Measurements from ENCODE around the gene USP15. TPM values are rescaled to one million over a fixed set of nuclear protein-coding genes. Genes with fewer than 3 reads are reported as not detected.

Gene USP15
- total RNA-seq, 1 donor from 2014 or later = 87.3 TPM

DNA sequence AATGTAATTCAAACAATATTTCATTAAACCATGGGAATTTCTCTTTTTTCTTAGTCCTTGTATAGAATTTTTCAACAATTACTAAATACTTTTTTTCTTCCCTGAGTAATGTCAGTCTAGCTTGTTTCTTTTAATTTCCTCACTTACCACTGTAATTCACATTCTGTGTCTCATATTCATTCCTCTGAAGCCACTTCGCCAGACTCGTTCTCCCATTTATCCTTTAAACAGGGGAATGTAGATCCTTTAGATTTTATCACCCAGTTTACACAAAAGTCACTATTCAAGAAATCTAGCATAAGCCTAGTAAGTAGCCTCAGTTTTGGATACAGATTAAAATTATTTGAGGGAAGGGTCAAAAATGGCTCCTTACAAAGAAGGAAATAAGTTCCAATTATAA is 6.8 kb downstream of the USP15 start:
- Histone ChIP-seq H3K36me3 (no peaks in the 10 kb centered on the region), H3K27ac (no peak overlapping the region), H3K4me1 (peaks cover 70% of the 10 kb centered on the region), H3K27me3 (no peaks in the 10 kb centered on the region), H3K9me3 (no peaks in the 10 kb centered on the region), H3K4me3 (no peak overlapping the region)
- intact Hi-C loops (cut with DNase I) = loop anchor here (10.0 kb wide), 1 partner anchor 48 kb away; no protein-coding TSS in a partner anchor
- DNase-seq (no peak), ATAC-seq (no peak)
- no peak for TF ChIP-seq CTCF (IDR thresholded peaks at IDR 0.05)

DNA sequence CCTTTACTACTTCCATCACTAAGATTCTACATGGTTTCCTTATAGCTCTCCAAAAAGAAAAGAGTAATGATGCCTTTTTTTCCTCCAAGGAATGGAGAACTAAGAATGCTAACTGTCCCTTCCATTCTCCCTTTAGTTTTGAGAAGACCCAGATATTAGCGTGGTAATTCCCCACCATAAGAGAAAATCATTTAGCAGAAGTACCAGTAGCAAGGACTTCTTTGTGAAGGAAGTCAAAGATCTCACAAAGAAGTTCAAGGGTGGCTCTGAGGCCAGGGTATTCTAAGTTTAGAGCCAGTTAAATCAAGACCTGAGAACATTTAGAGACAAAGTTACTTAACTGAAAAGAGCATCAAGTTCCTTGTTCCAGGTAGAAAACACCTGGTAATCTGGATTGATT is 7.3 kb downstream of the USP15 start:
- intact Hi-C loops (cut with DNase I) = loop anchor here (10.0 kb wide), 1 partner anchor 47 kb away; no protein-coding TSS in a partner anchor

DNA sequence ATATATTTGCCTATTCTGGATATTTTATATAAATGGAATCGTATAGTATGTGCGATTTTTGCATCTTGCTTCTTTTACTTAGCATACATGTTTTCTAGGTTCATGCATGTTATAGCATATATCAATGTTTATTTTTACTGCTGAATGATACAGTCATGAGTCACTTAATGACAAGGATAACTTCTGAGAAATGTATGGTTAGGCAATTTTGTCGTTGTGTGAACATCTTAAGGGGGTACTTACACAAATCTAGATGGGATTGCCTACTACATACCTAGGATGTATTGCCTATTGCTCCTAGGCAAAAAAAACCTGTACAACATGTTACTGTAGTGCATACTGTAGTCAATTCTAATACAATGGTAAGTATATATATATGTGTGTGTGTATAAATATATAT is 8.8 kb downstream of the USP15 start:
- Histone ChIP-seq H3K9me3 (no peaks in the 10 kb centered on the region), H3K36me3 (no peaks in the 10 kb centered on the region), H3K27me3 (no peaks in the 10 kb centered on the region), H3K4me1 (peaks cover 65% of the 10 kb centered on the region), H3K27ac (no peak overlapping the region), H3K4me3 (no peak overlapping the region)
- no peak for DNase-seq
- TF ChIP-seq CTCF (IDR thresholded peaks at IDR 0.05) = no peak
- intact Hi-C loops (cut with DNase I) = loop anchor here (10.0 kb wide), 1 partner anchor 46 kb away; no protein-coding TSS in a partner anchor
- ATAC-seq = no peak

More for the DNA sequence above, 7.3 kb downstream of the USP15 start:
- ATAC-seq = no peak
- Histone ChIP-seq H3K36me3 (no peaks in the 10 kb centered on the region), H3K27me3 (no peaks in the 10 kb centered on the region), H3K4me3 (no peak overlapping the region), H3K27ac (no peak overlapping the region), H3K4me1 (peaks cover 70% of the 10 kb centered on the region), H3K9me3 (no peaks in the 10 kb centered on the region)
- no peak for DNase-seq
- no peak for TF ChIP-seq CTCF (IDR thresholded peaks at IDR 0.05)

DNA sequence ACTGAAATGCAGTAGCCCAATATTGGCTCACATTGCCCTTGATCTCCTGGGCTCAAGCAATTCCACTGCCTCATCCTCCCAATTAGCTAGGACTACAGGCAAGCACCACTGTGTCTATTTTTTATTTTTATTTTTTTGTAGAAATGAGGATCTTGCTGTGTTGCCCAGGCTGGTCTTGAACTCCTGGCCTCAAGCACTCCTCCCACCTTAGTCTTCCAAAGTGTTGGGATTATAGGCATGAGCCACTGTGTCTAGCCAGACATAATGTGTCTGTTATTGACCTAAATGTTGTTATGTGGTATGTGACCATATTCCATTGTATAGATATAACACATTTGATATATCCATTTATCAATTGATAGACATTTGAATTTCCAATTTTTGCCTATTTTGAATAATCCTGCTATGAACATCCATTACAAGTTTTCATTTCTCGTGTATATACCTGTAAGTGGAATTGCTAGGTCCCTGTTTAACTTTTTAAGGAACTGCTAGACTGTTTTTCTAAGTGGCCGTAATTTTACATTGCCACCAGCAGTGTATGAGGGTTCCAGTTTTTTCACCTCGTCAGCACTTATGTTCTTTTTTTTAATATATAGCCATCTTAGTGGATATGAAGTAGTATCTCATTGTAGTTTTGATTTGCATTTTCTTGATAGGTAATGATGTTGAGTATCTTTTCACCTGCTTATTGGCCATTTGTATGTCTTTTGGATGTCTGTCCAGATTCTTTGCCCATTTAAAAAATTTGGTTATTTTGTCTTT is 9.4 kb downstream of the USP15 start:
- no peak for ATAC-seq

DNA sequence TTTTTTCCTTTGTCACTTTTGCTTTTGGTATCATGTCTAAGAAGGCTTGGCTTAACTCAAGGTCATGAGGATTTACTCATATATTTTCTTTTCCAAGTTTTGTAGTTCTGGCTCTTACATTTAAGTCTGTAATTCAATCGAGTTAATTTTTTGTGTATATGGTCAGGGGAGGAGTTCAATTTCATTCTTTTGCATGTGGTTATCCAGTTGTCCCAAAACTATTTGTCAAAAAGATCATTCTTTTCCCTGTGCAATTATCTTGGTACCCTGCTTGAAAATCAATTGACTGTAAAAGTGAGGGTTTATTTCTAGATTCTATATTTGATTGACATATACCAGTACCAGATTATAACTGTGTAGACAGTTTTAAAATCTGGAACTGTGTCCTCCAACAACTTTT is 10.2 kb downstream of the USP15 start:
- H3K9me3 ChIP-seq = no peaks in the 10 kb centered on the region
- ATAC-seq (no peak), DNase-seq (no peak)
- intact Hi-C loops (cut with DNase I) = no loop called here
- no peaks in the 10 kb centered on the region for H3K36me3 ChIP-seq
- no peak overlapping the region for H3K4me3 ChIP-seq
- H3K4me1 ChIP-seq = peaks cover 74% of the 10 kb centered on the region
- no peak for TF ChIP-seq CTCF (IDR thresholded peaks at IDR 0.05)
- no peak overlapping the region for H3K27ac ChIP-seq
- no peaks in the 10 kb centered on the region for H3K27me3 ChIP-seq

More for the DNA sequence above, 9.4 kb downstream of the USP15 start:
- no peak for DNase-seq
- Histone ChIP-seq H3K4me3 (no peak overlapping the region), H3K27ac (no peak overlapping the region), H3K4me1 (peaks cover 72% of the 10 kb centered on the region), H3K9me3 (no peaks in the 10 kb centered on the region), H3K27me3 (no peaks in the 10 kb centered on the region), H3K36me3 (no peaks in the 10 kb centered on the region)
- intact Hi-C loops (cut with DNase I) = loop anchor here (10.0 kb wide), 1 partner anchor 45 kb away; no protein-coding TSS in a partner anchor
- no peak for TF ChIP-seq CTCF (IDR thresholded peaks at IDR 0.05)

Data from upper lobe of right lung (tissue), 1 donor.